ENCODE measurements around the gene MAGEB4.
"Not testable (repeated sequence)": the region's sequence is repeated elsewhere in the genome, so short reads cannot be mapped to it uniquely, and the experiment has no call there.

Gene MAGEB4, protein sequence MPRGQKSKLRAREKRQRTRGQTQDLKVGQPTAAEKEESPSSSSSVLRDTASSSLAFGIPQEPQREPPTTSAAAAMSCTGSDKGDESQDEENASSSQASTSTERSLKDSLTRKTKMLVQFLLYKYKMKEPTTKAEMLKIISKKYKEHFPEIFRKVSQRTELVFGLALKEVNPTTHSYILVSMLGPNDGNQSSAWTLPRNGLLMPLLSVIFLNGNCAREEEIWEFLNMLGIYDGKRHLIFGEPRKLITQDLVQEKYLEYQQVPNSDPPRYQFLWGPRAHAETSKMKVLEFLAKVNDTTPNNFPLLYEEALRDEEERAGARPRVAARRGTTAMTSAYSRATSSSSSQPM

DNA sequence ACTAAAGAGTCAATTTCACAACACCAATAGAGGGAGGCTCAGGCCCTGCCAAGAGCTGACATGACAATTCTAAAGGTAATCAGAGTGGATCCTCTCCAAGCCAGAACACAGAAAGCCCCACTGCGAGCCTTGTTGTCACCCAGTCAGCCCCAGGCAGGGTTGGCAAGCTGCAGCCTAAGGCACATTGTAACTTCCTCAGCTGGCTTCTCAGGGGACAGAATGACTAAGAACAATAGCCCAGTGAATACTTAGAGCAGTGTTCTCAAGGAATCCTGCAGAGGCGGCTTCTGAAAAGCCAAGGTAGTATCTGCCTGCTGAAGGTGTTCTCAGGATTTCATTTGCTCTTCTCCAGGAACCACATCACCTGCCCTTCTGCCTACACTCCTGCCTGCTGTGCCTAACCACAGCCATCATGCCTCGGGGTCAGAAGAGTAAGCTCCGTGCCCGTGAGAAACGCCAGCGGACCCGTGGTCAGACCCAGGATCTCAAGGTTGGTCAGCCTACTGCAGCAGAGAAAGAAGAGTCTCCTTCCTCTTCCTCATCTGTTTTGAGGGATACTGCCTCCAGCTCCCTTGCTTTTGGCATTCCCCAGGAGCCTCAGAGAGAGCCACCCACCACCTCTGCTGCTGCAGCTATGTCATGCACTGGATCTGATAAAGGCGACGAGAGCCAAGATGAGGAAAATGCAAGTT lies at the start of gene MAGEB4:
MAGEB4 (plus strand) TSS at position 277 of the 692 bp plus-strand sequence; CDS start at position 413, 136 bp downstream.
- FAIRE-seq (no peak), DNase-seq (ENCODE audit: insufficient read length, low spot score) (no peak)
- TF ChIP-seq POLR2A (IDR thresholded peaks at IDR 0.05; ENCODE audit: low read depth, low read length): no peak

DNA sequence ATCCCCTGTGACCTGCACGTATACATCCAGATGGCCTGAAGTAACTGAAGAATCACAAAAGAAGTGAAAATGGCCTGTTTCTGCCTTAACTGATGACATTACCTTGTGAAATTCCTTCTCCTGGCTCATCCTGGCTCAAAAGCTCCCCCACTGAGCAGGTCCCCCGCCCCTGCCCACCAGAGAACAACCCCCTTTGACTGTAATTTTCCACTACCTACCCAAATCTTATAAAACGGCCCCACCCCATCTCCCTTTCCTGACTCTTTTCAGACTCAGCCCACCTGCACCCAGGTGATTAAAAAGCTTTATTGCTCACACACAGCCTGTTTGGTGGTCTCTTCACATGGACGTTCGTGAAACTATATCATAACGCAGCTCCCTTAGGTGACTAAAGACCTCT lies 47.9 kb upstream of the MAGEB4 start:
- not testable (repeated sequence) for FAIRE-seq; DNase-seq (ENCODE audit: insufficient read length, low spot score)

DNA sequence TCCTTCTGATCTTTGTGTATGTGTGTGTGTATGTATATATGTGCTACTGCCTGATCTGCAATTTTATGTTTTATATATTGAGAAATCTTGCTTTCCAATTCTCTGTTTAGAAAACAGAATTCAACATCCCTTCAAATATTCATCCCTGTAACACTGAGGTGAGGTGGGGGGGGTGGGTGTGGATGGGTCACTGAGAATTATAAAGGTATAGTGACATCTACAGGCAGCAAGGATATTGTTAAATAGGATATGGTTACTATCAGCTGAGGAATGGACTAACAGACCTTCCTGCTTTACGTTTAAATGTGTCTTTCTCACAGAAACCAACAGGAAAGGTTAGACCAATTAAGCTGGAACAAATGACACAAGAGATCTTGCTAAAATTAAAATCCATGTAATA lies 45.5 kb upstream of the MAGEB4 start:
- DNase-seq (ENCODE audit: insufficient read length, low spot score): no peak
- no peak for FAIRE-seq
- TF ChIP-seq POLR2A (IDR thresholded peaks at IDR 0.05; ENCODE audit: low read depth, low read length): no peak

DNA sequence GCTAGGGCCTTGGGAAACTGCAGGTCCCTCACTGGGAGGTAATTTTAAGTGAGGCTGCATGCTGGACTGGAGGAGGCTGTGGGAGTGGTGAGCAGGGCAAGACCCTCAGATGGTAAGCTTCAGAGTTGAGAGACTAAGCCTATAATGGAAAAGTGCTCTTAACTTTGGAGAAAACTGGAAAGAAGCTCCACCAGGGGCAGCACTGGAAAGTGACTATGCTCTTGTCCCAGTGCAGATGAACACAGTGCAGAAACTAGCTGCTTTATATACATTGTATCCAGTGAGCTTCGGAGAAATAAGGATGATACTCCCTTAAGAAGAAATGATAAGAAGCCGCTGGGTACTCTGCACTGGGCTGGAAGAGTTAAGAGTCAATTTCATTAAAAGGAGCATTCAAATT lies 29.6 kb upstream of the MAGEB4 start:
- DNase-seq (ENCODE audit: insufficient read length, low spot score): no peak

DNA sequence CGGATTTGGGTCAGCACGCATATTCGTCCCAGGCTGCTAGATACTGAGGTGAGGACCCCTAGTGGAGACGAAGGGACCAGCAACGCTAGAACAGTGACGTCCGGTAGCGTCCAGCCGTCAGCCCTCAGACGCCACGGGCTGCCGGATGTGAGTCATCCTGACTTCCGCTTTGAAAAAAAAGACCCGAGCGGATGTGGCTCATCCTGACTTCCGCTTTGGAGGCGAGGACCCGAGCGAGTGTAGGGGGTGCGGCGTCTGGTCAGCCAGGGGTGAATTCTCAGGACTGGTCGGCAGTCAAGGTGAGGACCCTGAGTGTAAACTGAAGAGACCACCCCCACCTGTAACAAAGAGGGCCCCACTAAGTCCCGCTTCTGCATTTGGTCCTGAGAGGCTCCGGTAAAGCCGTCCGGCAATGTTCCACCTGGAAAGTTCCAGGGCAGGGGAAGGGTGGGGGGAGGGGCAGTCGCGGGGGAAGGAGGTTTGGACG lies 26.4 kb upstream of the MAGEB4 start, which contains the start of gene MAGEB2:
MAGEB2 (plus strand) TSS at position 207 of the 487 bp plus-strand sequence. CDS start 3,018 bp downstream, outside the sequence.
- DNase-seq (ENCODE audit: insufficient read length, low spot score) (no peak), FAIRE-seq (no peak)
- TF ChIP-seq POLR2A (IDR thresholded peaks at IDR 0.05; ENCODE audit: low read depth, low read length): no peak

More for the DNA sequence above, 29.6 kb upstream of the MAGEB4 start:
- FAIRE-seq: no peak
- TF ChIP-seq POLR2A (IDR thresholded peaks at IDR 0.05; ENCODE audit: low read depth, low read length): no peak

DNA sequence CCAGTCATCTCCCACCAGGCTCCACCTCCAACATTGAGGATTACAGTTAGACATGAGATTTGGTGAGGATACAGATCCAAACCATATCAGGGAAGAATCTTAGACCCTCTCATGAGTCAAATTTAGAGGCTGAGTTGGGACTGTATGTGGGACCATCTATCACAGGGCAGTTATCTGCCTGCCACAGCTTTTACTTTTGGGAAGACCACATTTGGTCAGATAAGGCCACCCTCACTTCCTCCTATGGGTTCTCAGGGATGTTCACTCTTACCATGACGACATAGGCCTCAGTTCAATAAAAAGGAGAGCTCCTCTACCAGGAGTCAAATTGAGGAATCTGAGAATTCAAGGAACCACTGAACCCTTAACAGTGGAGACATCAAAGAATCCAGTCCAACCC lies 24.3 kb upstream of the MAGEB4 start:
- TF ChIP-seq POLR2A (IDR thresholded peaks at IDR 0.05; ENCODE audit: low read depth, low read length): no peak
- FAIRE-seq (no peak), DNase-seq (ENCODE audit: insufficient read length, low spot score) (no peak)

DNA sequence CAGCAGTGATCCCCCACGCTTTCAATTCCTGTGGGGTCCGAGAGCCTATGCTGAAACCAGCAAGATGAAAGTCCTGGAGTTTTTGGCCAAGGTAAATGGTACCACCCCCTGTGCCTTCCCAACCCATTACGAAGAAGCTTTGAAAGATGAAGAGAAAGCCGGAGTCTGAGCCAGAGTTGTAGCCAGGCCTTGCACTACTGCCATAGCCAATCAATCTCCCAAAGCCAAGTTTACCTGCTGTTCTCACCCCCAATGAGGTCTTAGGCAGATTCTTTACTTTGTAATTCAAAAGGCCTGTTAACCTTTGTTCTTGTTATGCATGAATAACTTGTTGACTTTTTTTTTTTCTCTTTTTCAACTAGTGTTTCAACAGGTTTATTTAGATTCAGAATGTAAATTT lies 22.4 kb upstream of the MAGEB4 start:
- DNase-seq (ENCODE audit: insufficient read length, low spot score): no peak
- TF ChIP-seq POLR2A (IDR thresholded peaks at IDR 0.05; ENCODE audit: low read depth, low read length): no peak

DNA sequence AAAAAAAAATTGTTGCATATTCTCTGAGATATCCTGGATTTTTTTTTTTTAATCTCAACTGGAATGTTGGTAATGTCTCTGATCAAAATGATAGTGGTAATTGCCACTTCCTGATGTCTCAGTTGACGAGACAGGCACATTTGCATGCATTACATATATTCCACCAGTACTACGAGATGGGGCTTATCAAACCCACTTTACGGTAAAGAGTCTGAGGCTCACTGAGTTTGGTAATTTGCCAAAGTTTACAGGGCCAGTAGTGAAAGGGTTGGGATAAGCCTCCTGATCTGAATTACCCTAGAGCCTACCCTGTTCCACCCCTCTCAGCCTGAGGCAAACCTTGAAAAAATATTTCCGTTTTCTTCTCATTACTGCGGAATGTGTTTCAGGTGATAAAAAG lies 21.1 kb upstream of the MAGEB4 start:
- TF ChIP-seq POLR2A (IDR thresholded peaks at IDR 0.05; ENCODE audit: low read depth, low read length): no peak
- DNase-seq (ENCODE audit: insufficient read length, low spot score) (no peak), FAIRE-seq (no peak)

More for the DNA sequence above, 22.4 kb upstream of the MAGEB4 start:
- no peak for FAIRE-seq

DNA sequence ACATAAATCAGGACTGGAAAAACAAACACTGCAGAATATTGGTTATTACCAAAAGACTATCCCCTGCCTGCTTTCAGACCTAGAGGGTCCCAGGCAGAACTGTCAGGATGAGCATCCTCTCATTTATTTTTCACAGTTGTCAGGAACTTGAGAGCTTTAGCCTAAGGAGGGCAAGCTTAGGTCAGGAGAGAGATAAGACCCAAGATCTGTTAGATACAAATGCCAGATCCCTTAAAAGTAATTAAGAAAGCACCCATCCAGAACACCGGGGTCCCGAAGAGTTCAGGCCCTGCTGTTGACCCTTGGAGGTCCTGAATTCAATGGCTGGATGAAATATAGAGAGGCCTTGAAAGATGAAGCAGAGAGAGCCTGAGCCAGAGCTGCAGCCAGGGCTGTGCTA lies 17.3 kb upstream of the MAGEB4 start:
- no peak for TF ChIP-seq POLR2A (IDR thresholded peaks at IDR 0.05; ENCODE audit: low read depth, low read length)
- no peak for FAIRE-seq
- DNase-seq (ENCODE audit: insufficient read length, low spot score): no peak

DNA sequence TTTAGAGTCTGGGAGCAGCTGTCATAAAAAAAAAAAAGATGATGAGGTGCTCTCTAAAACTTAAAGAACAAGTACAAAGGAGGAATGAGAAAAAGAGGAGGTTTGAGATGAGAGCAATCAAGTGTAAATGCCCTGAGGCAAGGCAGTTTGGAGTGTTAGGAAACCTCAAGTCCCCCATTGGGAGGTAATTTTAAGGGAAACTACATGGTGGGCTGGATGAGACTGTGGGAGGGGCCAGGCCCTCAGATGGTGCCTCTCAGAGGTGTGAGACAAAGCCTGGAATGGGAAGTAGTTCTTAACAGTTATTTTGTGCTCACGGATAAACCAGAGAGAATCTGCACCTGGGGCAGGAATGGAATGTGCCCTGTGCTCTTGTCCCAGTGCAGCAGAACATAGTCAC lies 13.3 kb upstream of the MAGEB4 start:
- FAIRE-seq: no peak

DNA sequence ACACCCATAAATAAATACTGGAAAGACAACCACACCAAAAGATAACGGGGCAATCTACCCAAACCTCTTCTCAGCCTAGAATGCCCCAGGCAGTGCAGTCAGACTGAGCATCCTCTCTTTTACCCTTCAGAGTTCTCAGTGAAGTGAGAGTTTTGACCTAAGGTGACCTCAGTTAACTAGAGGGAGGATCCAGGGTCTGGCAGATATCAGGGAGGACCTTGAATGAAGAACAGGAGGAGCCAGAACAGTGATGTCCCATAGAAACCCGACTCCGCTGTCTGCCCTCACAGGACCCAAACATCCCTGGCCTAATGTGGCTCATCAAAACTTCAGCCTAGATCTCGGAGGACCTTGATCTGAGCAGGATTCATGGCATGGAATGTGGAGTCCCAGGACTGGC lies 11.4 kb upstream of the MAGEB4 start, which contains the start of gene MAGEB3:
MAGEB3 (plus strand) TSS at position 263 of the 400 bp plus-strand sequence. CDS start 5,268 bp downstream, outside the sequence.
- FAIRE-seq (no peak), DNase-seq (ENCODE audit: insufficient read length, low spot score) (no peak)
- no peak for TF ChIP-seq POLR2A (IDR thresholded peaks at IDR 0.05; ENCODE audit: low read depth, low read length)

More for the DNA sequence above, 13.3 kb upstream of the MAGEB4 start:
- TF ChIP-seq POLR2A (IDR thresholded peaks at IDR 0.05; ENCODE audit: low read depth, low read length): no peak
- no peak for DNase-seq (ENCODE audit: insufficient read length, low spot score)

DNA sequence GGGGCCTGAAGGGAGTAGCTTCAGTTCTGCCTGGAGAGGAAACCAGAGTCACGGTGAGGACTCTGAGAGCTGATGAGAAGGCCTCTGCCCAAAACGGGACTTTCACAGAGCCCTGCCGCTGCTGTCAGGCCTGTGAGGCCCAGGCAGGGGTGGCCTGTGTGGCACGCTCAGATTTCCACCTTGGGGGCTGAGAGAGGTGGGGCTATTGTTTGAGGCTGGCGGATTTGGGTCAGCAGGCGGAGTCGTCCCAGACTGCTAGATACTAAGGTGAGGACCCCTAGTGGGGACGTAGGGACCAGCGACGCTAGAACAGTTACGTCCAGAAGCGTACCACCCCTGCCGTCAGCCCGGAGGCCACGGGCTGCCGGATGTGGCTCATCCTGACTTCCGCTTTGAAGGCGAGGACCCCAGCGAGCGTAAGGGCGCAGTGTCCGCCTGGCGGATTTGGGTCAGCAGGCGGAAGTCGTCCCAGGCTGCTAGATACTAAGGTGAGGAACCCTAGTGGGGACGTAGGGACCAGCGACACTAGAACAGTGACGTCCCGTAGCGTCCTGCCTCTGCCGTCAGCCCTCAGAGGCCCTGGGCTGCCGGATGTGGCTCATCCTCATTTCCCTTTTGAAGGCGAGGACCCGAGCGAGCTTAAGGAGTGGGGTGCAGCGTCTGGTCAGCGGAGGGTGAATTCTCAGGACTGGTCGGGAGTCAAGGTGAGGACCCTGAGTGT lies 5.1 kb downstream of the MAGEB4 start, which contains the start of gene MAGEB1:
MAGEB1 (plus strand) TSS at position 378 of the 721 bp plus-strand sequence. CDS start 3,348 bp downstream, outside the sequence.
- no peak for DNase-seq (ENCODE audit: insufficient read length, low spot score)
- FAIRE-seq: no peak
- TF ChIP-seq POLR2A (IDR thresholded peaks at IDR 0.05; ENCODE audit: low read depth, low read length): no peak

DNA sequence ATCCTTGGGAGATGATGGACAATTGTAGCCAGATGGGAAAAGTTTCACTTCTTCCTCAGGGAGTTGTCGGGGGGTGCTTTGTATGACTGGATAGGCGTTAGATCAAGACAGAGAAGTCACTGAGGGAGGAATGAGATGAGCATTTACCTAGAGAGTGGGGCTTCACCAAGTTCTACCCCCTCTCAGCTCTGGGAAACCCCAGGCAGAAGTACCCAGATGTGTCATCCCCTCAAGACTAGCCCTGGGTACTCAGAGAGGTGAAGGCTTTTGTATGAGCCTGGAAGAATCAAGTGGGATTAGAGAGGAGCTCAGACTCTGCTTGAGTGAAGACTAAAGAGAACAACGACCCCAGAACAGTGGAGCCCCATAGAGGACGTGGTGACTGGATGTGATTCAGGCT lies 7.1 kb downstream of the MAGEB4 start:
- TF ChIP-seq POLR2A (IDR thresholded peaks at IDR 0.05; ENCODE audit: low read depth, low read length): no peak
- FAIRE-seq (no peak), DNase-seq (ENCODE audit: insufficient read length, low spot score) (no peak)

DNA sequence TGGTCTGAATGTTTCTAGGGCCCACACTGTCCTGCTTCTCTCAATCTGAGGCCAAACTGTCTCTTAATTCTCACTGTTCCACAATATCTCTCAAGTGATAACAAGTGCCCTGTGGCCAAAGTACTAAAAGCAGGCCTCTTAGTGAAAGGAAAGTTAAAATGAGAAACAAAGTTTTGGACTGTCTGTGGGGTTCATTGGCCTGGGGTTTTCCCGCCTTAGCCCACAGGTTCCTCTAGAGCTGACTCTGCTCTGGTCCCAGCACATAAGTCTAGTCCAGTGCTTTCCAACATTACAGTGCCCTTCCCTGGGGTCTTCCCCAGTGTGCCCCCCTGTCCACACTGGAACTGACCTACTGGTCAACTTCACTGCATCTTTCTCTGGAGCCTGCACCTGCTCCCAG lies 11.5 kb downstream of the MAGEB4 start:
- TF ChIP-seq POLR2A (IDR thresholded peaks at IDR 0.05; ENCODE audit: low read depth, low read length): no peak
- DNase-seq (ENCODE audit: insufficient read length, low spot score): no peak
- no peak for FAIRE-seq

All from H54 (cell line).